Esophagus squamous epithelium (tissue), 4 donors: ENCODE data around the gene HPN.

Source experiments
- POLR2A ChIP-seq, 4 donors: fragments of 450-650 bp; IDR thresholded peaks; one replicate each; pipeline ENCODE4 v1.6.1; 2017; ENCODE audit warnings: antibody characterized with exemption in 4 of 4, mild to moderate bottlenecking in 4 of 4, moderate library complexity in 3 of 4
- TF ChIP-seq, protein P1 (sequence below), 6 experiments: fragments of 450-650 bp in 4 of 6; fragments of 200-600 bp in 2 of 6; sonication (generic) in 2 of 6; IDR thresholded peaks; one replicate each; pipeline ENCODE4 v1.5.1; 2016 to 2019; ENCODE audit warnings: antibody characterized with exemption in 6 of 6, mild to moderate bottlenecking in 4 of 6, moderate library complexity in 4 of 6

DNA sequence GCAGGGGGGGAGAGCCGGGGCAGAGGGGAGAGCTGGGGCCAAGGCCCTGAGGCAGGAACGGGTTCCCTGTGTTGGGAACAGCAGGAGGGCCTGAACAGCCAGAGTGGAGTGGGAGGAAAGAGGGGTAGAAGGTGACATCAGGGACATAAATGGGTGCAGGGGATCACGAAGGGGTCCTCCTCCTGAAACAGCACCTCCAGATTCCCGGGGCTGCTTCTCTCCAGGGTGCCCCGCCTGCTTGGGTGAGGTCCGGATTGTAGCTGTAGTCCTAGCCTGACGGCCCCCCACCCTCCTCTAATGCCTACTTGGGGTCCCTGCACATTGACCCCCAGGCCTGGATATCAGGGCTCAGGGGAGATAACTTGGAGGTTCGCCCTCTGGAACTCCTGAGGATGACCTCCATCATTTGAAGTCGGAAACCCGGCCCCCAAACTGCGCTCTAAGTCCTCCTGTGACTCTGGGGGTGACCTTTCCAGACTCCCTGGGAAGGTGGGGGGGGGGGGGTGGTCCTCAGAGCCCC is 11.7 kb upstream of the HPN start:
- TF ChIP-seq POLR2A (IDR thresholded peaks at IDR 0.05): no peak
- TF ChIP-seq, protein P1, sequence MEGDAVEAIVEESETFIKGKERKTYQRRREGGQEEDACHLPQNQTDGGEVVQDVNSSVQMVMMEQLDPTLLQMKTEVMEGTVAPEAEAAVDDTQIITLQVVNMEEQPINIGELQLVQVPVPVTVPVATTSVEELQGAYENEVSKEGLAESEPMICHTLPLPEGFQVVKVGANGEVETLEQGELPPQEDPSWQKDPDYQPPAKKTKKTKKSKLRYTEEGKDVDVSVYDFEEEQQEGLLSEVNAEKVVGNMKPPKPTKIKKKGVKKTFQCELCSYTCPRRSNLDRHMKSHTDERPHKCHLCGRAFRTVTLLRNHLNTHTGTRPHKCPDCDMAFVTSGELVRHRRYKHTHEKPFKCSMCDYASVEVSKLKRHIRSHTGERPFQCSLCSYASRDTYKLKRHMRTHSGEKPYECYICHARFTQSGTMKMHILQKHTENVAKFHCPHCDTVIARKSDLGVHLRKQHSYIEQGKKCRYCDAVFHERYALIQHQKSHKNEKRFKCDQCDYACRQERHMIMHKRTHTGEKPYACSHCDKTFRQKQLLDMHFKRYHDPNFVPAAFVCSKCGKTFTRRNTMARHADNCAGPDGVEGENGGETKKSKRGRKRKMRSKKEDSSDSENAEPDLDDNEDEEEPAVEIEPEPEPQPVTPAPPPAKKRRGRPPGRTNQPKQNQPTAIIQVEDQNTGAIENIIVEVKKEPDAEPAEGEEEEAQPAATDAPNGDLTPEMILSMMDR (IDR thresholded peaks at IDR 0.05): no peak
